Common myeloid progenitor, CD34-positive (primary cell): ENCODE measurements around the gene ARF5. TPM values are rescaled to one million over a fixed set of nuclear protein-coding genes. Genes with fewer than 3 reads are reported as not detected.
A peak's percentile ranks its signal among the peaks of the same experiment; 100 is the strongest.
"Not testable (repeated sequence)": the region's sequence is repeated elsewhere in the genome, so short reads cannot be mapped to it uniquely, and the experiment has no call there.

Source experiments
- CTCF ChIA-PET: fragments of 350-600 bp; sonication (Branson Sonifier 250); formaldehyde crosslinking; loops from one replicate; lab custom pipeline; 2021; ENCODE audit warnings: antibody characterized with exemption; lab: Charles Lee
- POLR2A ChIA-PET: fragments of 350-600 bp; sonication (Branson Sonifier 250); formaldehyde crosslinking; loops from one replicate; lab custom pipeline; 2021; ENCODE audit warnings: antibody characterized with exemption; lab: Charles Lee
- DNase-seq, 3 donors: peaks; one replicate each; pipeline versions ENCODE4 v3.0.0 to v3.0.0-alpha.2; 2013
- H3K27ac ChIP-seq, 2 experiments: 1 replicate in 1 of 2; 2 replicates in 1 of 2; pipeline ENCODE4 v1.7.0; 2013; ENCODE audit warnings: inconsistent platforms in 2 of 2, low read length in 2 of 2, mild to moderate bottlenecking in 2 of 2, low read depth in 1 of 2, moderate library complexity in 1 of 2; ENCODE audit not compliant: severe bottlenecking in 2 of 2, insufficient read depth in 1 of 2, poor library complexity in 1 of 2
- H3K27me3 ChIP-seq, 5 experiments: replicated peaks in 2 of 5; 1 replicate in 3 of 5; 2 replicates in 2 of 5; pipeline versions ENCODE4 v1.6.1 to v1.7.0; 2013; ENCODE audit warnings: low read length in 4 of 5, mild to moderate bottlenecking in 2 of 5, moderate library complexity in 2 of 5, inconsistent platforms in 1 of 5; ENCODE audit not compliant: insufficient read depth in 5 of 5, control insufficient read depth in 4 of 5
- H3K36me3 ChIP-seq, 4 experiments: 1 replicate in 2 of 4; 2 replicates in 2 of 4; pipeline versions ENCODE4 v1.6.1 to v1.7.0; 2013; ENCODE audit warnings: low read length in 3 of 4, control low read depth in 1 of 4, mild to moderate bottlenecking in 1 of 4; ENCODE audit not compliant: control insufficient read depth in 4 of 4, insufficient read depth in 4 of 4
- H3K4me1 ChIP-seq, 4 experiments: 1 replicate in 3 of 4; 2 replicates in 1 of 4; pipeline versions ENCODE4 v1.6.1 to v1.7.1; 2013; ENCODE audit warnings: low read length in 3 of 4, mild to moderate bottlenecking in 3 of 4, control low read depth in 1 of 4, inconsistent platforms in 1 of 4, moderate library complexity in 1 of 4; ENCODE audit not compliant: control insufficient read depth in 4 of 4, insufficient read depth in 4 of 4; ENCODE audit errors: control extremely low read depth in 1 of 4
- H3K4me3 ChIP-seq, 7 experiments: 1 replicate in 4 of 7; 2 replicates in 3 of 7; pipeline versions ENCODE4 v1.5.1 to v1.7.0; 2013; ENCODE audit warnings: mild to moderate bottlenecking in 7 of 7, low read length in 6 of 7, moderate library complexity in 6 of 7, inconsistent platforms in 2 of 7, low read depth in 2 of 7, control low read depth in 1 of 7; ENCODE audit not compliant: insufficient read depth in 4 of 7, control insufficient read depth in 1 of 7; ENCODE audit errors: extremely low read depth in 1 of 7
- H3K9me3 ChIP-seq, 5 experiments: 1 replicate in 4 of 5; 2 replicates in 1 of 5; pipeline versions ENCODE4 v1.6.1 to v1.7.1; 2013; ENCODE audit warnings: low read length in 4 of 5, mild to moderate bottlenecking in 2 of 5, inconsistent platforms in 1 of 5, low read depth in 1 of 5, moderate library complexity in 1 of 5; ENCODE audit not compliant: control insufficient read depth in 4 of 5, insufficient read depth in 2 of 5; ENCODE audit errors: control extremely low read depth in 1 of 5
- WGBS: methylation state at CpG from one replicate; pipeline ENCODE4 v1.1.5; 2013; ENCODE audit not compliant: insufficient coverage; 5-methylcytosine and 5-hydroxymethylcytosine counted together
- polyA plus RNA-seq: library from polyadenylated mRNA; unstranded; fragments of 120-200 nt; gene quantifications from one replicate; pipeline ENCODE4 v1.2.1, GENCODE V29; 2013

The ARF5 gene
- polyA plus RNA-seq, result 137 TPM

GRCh38 chr7:127588019-127588696 lies at the start of gene ARF5:
Gene ARF5, plus strand, starts transcription at chr7:127588411. Its CDS starts 88 bp downstream, at chr7:127588499.
- ChIA-PET POLR2A (no interaction called here), CTCF (interaction anchor here (1.2 to 2.0 kb wide), 6 partner anchors 11 to 121 kb away, joined by 3 to 11 read pairs (median 4); no protein-coding TSS in a partner anchor)
- H3K4me3 ChIP-seq, result peak within 1 kb of the TSS; percentile 75 to 95 (median 82)
- no peaks in the 10 kb centered on the region for H3K9me3 ChIP-seq
- no peaks in the 10 kb centered on the region for H3K27me3 ChIP-seq
- peak within 1 kb of the TSS; percentile 37 to 75 for H3K27ac ChIP-seq
- H3K36me3 ChIP-seq, result peaks cover 10 to 30% (median 17%) of the 10 kb centered on the region in 4 experiments
- peaks cover 5 to 42% (median 37%) of the 10 kb centered on the region in 4 experiments for H3K4me1 ChIP-seq
- DNase-seq, result peak; percentile 81 to 87 (median 87)
- WGBS, result under 1% methylated on average over 67 of the region's 77 CpGs

GRCh38 chr7:127539116-127539515 lies 49.1 kb upstream of the ARF5 start:
- Histone ChIP-seq H3K27ac (no peak overlapping the region), H3K9me3 (no peaks in the 10 kb centered on the region), H3K4me1 (peaks cover 0 to 7% (median 0%) of the 10 kb centered on the region in 4 experiments), H3K4me3 (no peak overlapping the region), H3K36me3 (no peaks in the 10 kb centered on the region), H3K27me3 (peaks cover 6 to 47% (median 14%) of the 10 kb centered on the region in 5 experiments)
- ChIA-PET POLR2A (no interaction called here), CTCF (no interaction called here)
- no peak for DNase-seq
- WGBS, result 95% methylated on average over 3 of the region's 9 CpGs

- H3K36me3 ChIP-seq, CTCF ChIA-PET, H3K9me3 ChIP-seq, POLR2A ChIA-PET, DNase-seq, H3K27ac ChIP-seq, H3K4me1 ChIP-seq, H3K4me3 ChIP-seq: not testable (repeated sequence)
- 100% methylated on average over 2 of the region's 10 CpGs for WGBS
- peaks cover 3 to 36% (median 14%) of the 10 kb centered on the region in 5 experiments for H3K27me3 ChIP-seq
Observed at GRCh38 chr7:127540461-127540860, 47.8 kb upstream of the ARF5 start.

- H3K4me3 ChIP-seq, result no peak overlapping the region
- 94% methylated on average over 2 of the region's 4 CpGs for WGBS
- no peak overlapping the region for H3K27ac ChIP-seq
- peaks cover 0 to 6% (median 4%) of the 10 kb centered on the region in 5 experiments for H3K9me3 ChIP-seq
- CTCF ChIA-PET, result no interaction called here
- peaks cover 0 to 6% (median 0%) of the 10 kb centered on the region in 4 experiments for H3K4me1 ChIP-seq
- H3K27me3 ChIP-seq, result peaks cover 0 to 26% (median 8%) of the 10 kb centered on the region in 5 experiments
- no peaks in the 10 kb centered on the region for H3K36me3 ChIP-seq
- no peak for DNase-seq
- POLR2A ChIA-PET, result no interaction called here
Observed at GRCh38 chr7:127541548-127541947, 46.7 kb upstream of the ARF5 start.

GRCh38 chr7:127546313-127546712 lies 41.9 kb upstream of the ARF5 start:
- H3K27ac ChIP-seq, result no peak overlapping the region
- ChIA-PET POLR2A (no interaction called here), CTCF (no interaction called here)
- no peaks in the 10 kb centered on the region for H3K36me3 ChIP-seq
- WGBS, result 100% methylated on average over 1 of the region's 1 CpG
- no peaks in the 10 kb centered on the region for H3K4me1 ChIP-seq
- H3K9me3 ChIP-seq, result peaks cover 0 to 6% (median 4%) of the 10 kb centered on the region in 5 experiments
- no peak for DNase-seq
- peaks cover 0 to 4% (median 0%) of the 10 kb centered on the region in 5 experiments for H3K27me3 ChIP-seq
- no peak overlapping the region for H3K4me3 ChIP-seq

GRCh38 chr7:127550247-127550646 lies 38.0 kb upstream of the ARF5 start:
- Histone ChIP-seq H3K27ac (no peak overlapping the region), H3K27me3 (no peaks in the 10 kb centered on the region), H3K4me1 (no peaks in the 10 kb centered on the region), H3K36me3 (no peaks in the 10 kb centered on the region), H3K9me3 (peaks cover 0 to 6% (median 4%) of the 10 kb centered on the region in 5 experiments), H3K4me3 (no peak overlapping the region)
- ChIA-PET CTCF (no interaction called here), POLR2A (no interaction called here)
- peak in 1 of 3 donors; percentile 12 for DNase-seq
- WGBS, result 100% methylated on average over 1 of the region's 1 CpG

GRCh38 chr7:127551941-127552340 lies 36.3 kb upstream of the ARF5 start:
- Histone ChIP-seq H3K4me3 (no peak overlapping the region), H3K27ac (no peak overlapping the region), H3K27me3 (no peaks in the 10 kb centered on the region), H3K4me1 (no peaks in the 10 kb centered on the region), H3K36me3 (no peaks in the 10 kb centered on the region), H3K9me3 (no peaks in the 10 kb centered on the region)
- ChIA-PET POLR2A (no interaction called here), CTCF (interaction anchor here (1.0 kb wide), 1 partner anchor 8 kb away, joined by 3 read pairs; no protein-coding TSS in a partner anchor)
- 86% methylated on average over 2 of the region's 4 CpGs for WGBS
- DNase-seq, result no peak
